GM20431 (cell line): ENCODE results near the gene RAP1A.
"Not testable (repeated sequence)": the region's sequence is repeated elsewhere in the genome, so short reads cannot be mapped to it uniquely, and the experiment has no call there.

Source experiments
- in situ Hi-C: fragments of 300-500 bp; cut with MseI, MboI; formaldehyde crosslinking; loops from one replicate; pipeline ENCODE4 v1.15.0; 2020; ENCODE audit warnings: low sequenced_read_pairs; ENCODE audit not compliant: unreplicated experiment

RAP1A gene

GRCh38 chr1:111596499-111596898 is 23.1 kb upstream of the RAP1A start:
- in situ Hi-C loops = no loop called here

GRCh38 chr1:111597426-111597825 is 22.2 kb upstream of the RAP1A start:
- in situ Hi-C loops = no loop called here

- in situ Hi-C loops = no loop called here
Measured at GRCh38 chr1:111598544-111598943, 21.0 kb upstream of the RAP1A start.

GRCh38 chr1:111599781-111600693 is 19.6 kb upstream of the RAP1A start:
- in situ Hi-C loops = no loop called here

- in situ Hi-C loops = no loop called here
Measured at GRCh38 chr1:111600886-111601386, 18.7 kb upstream of the RAP1A start.

GRCh38 chr1:111602302-111602701 is 17.3 kb upstream of the RAP1A start:
- in situ Hi-C loops = no loop called here

- in situ Hi-C loops = no loop called here
Measured at GRCh38 chr1:111602974-111603373, 16.6 kb upstream of the RAP1A start.

GRCh38 chr1:111603979-111604378 is 15.6 kb upstream of the RAP1A start:
- in situ Hi-C loops = no loop called here

- in situ Hi-C loops = no loop called here
Measured at GRCh38 chr1:111604931-111605330, 14.7 kb upstream of the RAP1A start.

- in situ Hi-C loops = no loop called here
Measured at GRCh38 chr1:111605576-111605975, 14.0 kb upstream of the RAP1A start.

GRCh38 chr1:111606457-111607215 is 13.0 kb upstream of the RAP1A start:
- in situ Hi-C loops = not testable (repeated sequence)

GRCh38 chr1:111608528-111608927 is 11.1 kb upstream of the RAP1A start:
- in situ Hi-C loops = not testable (repeated sequence)

- in situ Hi-C loops = no loop called here
Measured at GRCh38 chr1:111611986-111612385, 7.6 kb upstream of the RAP1A start.

- in situ Hi-C loops = no loop called here
Measured at GRCh38 chr1:111615870-111616715, 3.5 kb upstream of the RAP1A start.

GRCh38 chr1:111618081-111618480 is 1.5 kb upstream of the RAP1A start:
- in situ Hi-C loops = no loop called here

- in situ Hi-C loops = no loop called here
Measured at GRCh38 chr1:111618961-111619634, 491 bp upstream of the RAP1A start.

GRCh38 chr1:111620441-111620971 is 917 bp downstream of the RAP1A start:
- in situ Hi-C loops = no loop called here

GRCh38 chr1:111621050-111621449 is 1.5 kb downstream of the RAP1A start:
- in situ Hi-C loops = no loop called here

GRCh38 chr1:111622166-111622565 is 2.6 kb downstream of the RAP1A start:
- in situ Hi-C loops = no loop called here
